CD4-positive, alpha-beta T cell treated with Interleukin-15 for 4 hours (primary cell): Measurements from ENCODE around the gene ZFHX3.

Source experiments
- DNase-seq: peaks from one replicate; pipeline ENCODE4 v3.0.0-alpha.2; 2020; ENCODE audit warnings: low spot score

ZFHX3 gene

GRCh38 chr16:72789921-72790320 lies 258.0 kb downstream of the ZFHX3 start:
- DNase-seq, result no peak

- no peak for DNase-seq
These were observed 258.5 kb downstream of the ZFHX3 start for GRCh38 chr16:72789465-72789864.

GRCh38 chr16:72788269-72788809 lies 259.6 kb downstream of the ZFHX3 start:
- no peak for DNase-seq

DNA sequence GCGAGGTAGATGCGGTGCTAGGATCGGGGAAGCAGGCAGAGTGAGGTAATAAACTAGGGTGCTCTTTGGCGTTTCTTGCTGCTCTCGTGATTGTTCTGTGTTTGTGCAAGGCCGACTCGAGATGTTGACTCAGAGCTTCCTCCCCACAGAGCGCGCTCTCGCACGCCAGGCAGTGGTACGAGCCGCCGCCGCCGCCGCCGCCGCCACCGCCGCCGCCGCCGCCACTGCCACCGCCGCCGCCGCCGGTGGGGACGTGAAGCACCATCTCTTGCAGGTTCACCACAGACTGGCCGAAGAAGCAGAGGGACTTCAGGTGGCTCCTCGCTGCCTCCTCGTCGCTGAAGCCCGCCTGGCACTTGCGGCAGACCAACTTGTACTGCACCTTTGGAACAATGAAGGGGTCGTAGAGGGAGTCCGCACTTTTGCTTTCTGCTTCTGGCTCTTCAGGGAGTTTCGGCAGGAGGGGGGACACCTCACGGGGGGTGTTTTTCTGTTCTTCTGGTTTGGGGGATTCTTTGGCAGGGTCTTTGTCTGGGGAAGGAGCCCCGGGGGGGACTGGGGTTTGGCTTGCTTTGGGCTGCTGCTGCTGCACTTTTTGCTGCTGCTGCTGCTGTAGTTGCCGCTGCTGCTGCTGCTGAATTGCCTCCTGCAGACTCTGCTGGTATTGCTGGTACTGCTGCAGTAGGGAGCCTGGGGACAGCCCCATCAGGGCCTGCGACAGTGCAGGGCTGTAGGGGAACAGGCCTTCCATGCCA lies 260.2 kb downstream of the ZFHX3 start:
- peak; percentile 49 for DNase-seq

- DNase-seq, result no peak
These were observed 260.8 kb downstream of the ZFHX3 start for GRCh38 chr16:72787130-72787513.

GRCh38 chr16:72786606-72787005 lies 261.3 kb downstream of the ZFHX3 start:
- no peak for DNase-seq

DNA sequence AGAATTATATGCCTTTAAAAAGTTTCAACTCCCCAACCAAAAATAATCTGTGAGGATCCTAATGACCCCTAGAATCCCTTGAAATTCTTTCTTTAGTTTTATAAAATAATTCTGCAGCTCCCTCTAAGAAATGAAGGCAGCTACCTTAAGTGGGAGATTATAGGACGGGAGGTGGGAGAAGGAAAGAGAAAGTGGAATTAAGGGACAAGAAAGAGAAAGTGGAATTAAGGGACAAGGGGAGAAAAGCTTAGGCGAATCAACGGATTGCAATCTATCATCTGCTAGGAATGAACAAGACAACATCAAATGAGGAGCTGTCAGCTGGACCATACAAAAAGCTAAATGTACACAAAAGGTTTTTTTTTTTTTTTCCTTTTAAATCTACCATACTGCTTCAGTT lies 262.0 kb downstream of the ZFHX3 start:
- DNase-seq, result no peak

GRCh38 chr16:72785171-72785570 lies 262.8 kb downstream of the ZFHX3 start:
- DNase-seq, result no peak

DNA sequence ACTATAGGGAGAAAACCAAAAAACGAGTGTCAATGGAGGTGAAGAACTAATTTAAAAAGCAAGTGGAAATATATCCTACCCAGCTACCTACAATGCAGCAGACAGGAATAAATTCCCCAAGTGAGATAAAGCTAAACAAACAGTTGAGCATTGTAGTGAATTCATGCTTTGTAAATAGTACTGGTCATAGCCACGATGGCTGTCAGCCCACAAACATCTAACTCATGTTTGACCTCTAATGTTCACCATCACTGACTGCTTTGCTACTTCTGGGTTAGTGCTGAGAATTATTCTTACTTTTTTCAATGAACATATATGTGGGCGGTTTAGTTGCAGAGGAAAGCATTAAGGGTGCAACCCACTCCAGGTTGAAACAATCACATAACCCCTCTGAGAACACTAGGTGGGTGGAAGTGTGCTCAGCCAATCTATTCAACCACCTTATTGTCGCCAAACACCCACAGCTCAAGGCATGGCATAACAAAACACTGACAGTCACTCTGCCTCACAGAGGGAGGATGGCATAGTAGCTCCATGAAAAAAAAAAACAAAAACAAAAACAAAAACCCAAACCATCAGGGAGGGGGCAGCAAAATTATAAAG lies 264.1 kb downstream of the ZFHX3 start:
- no peak for DNase-seq

GRCh38 chr16:72769876-72770275 lies 278.1 kb downstream of the ZFHX3 start:
- DNase-seq, result no peak

- no peak for DNase-seq
These were observed 279.3 kb downstream of the ZFHX3 start for GRCh38 chr16:72768591-72768990.

- DNase-seq, result no peak
These were observed 281.4 kb downstream of the ZFHX3 start for GRCh38 chr16:72766506-72766905.

- no peak for DNase-seq
These were observed 283.8 kb downstream of the ZFHX3 start for GRCh38 chr16:72764015-72764654.

DNA sequence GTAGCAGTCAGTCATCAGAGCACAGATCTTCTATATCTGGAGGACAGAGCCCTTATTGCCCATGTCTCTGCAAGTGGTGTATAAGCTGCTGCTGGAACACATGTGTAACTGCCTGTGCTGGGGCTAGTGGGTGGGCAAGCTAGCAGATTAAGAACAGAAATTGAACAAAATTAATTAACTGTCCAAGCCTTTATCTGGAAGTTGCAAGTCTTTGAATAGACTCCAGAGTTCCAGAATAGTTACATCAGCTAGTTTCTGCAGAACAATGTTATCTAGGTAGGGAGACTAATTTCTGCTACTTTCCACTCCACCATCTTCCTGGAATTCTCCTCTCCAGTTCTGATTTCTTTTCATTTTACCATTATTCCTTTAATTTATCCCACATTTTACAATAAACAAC lies 287.3 kb downstream of the ZFHX3 start:
- no peak for DNase-seq

GRCh38 chr16:72753881-72754280 lies 294.0 kb downstream of the ZFHX3 start:
- DNase-seq, result no peak

GRCh38 chr16:72752004-72752695 lies 295.8 kb downstream of the ZFHX3 start:
- DNase-seq, result no peak

GRCh38 chr16:72751076-72751475 lies 296.9 kb downstream of the ZFHX3 start:
- DNase-seq, result no peak

GRCh38 chr16:72749091-72749490 lies 298.8 kb downstream of the ZFHX3 start:
- no peak for DNase-seq

- DNase-seq, result no peak
These were observed 303.7 kb downstream of the ZFHX3 start for GRCh38 chr16:72744076-72744793.

DNA sequence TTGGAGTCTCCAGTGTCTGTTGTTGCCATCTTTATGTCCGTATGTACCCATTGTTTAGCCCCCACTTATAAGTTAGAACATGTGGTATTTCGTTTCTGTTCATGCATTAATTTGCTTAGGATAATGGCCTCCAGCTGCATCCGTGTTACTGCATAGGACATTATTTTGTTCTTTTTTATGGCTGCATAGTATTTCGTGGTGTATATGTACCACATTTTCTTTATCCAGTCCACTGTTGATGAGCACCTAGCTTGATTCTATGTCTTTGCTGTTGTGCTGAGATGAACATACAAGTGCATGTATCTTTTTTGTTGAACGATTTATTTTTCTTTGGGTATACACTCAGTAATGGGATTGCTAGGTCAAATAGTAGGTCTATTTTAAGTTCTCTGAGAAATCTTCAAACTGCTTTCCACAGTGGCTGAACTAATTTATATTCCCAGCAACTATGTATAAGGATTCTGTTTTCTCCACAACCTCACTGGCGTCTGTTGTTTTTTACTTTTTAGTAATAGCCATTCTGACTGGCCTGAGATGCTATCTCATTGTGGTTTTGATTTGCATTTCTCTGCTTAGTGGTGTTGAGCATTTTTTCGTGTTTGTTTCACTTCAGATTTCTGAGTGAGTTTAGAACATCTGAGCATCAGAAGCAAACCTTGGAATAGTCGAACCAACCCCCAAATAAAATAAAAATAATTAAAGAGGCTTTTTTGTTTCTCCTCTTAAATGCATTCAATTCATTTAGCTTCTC lies 304.7 kb downstream of the ZFHX3 start:
- no peak for DNase-seq

DNA sequence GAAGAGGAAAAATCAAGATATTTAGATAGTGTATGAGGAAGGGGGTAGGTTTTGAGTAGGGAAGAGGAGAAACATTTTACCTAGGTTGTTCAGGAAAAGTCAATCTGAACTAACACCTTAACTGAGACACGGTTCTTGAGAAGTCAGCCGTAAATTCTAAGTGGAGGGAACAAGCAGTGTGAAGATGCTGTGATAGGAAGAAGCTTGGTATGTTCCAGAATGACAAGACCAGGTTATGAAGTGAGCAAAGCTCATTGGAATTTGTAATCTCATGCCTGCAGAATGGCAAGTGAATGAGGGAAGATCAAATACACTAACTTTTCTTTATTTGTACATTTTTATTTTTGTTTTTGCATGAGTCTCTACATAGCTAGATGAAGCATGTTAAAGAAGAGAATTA lies 307.6 kb downstream of the ZFHX3 start:
- DNase-seq, result no peak
